Subcutaneous abdominal adipose tissue (tissue), 5 donors: ENCODE measurements around the gene BTG2.

ENCODE experiments used
- H3K27ac ChIP-seq: one replicate; pipeline ENCODE4 v1.7.0; 2013; ENCODE audit warnings: low read depth, mild to moderate bottlenecking, inconsistent platforms, low read length, moderate library complexity
- H3K27me3 ChIP-seq, 5 donors: one replicate each; pipeline ENCODE4 v1.7.0; 2013; ENCODE audit warnings: low read length in 5 of 5, inconsistent platforms in 1 of 5; ENCODE audit not compliant: control insufficient read depth in 5 of 5, insufficient read depth in 4 of 5
- H3K36me3 ChIP-seq, 5 donors: one replicate each; pipeline ENCODE4 v1.7.0; 2013; ENCODE audit warnings: low read length in 5 of 5; ENCODE audit not compliant: control insufficient read depth in 5 of 5, insufficient read depth in 5 of 5
- H3K4me1 ChIP-seq, 5 donors: one replicate each; pipeline ENCODE4 v1.7.0; 2013; ENCODE audit warnings: low read length in 5 of 5, mild to moderate bottlenecking in 3 of 5, moderate library complexity in 1 of 5; ENCODE audit not compliant: control insufficient read depth in 5 of 5, insufficient read depth in 5 of 5
- H3K4me3 ChIP-seq, 5 donors: one replicate each; pipeline ENCODE4 v1.7.0; 2013; ENCODE audit warnings: low read length in 5 of 5, low read depth in 1 of 5
- H3K9ac ChIP-seq, 5 donors: one replicate each; pipeline ENCODE4 v1.7.0; 2013; ENCODE audit warnings: low read length in 5 of 5, mild to moderate bottlenecking in 4 of 5, moderate library complexity in 3 of 5
- H3K9me3 ChIP-seq, 5 donors: one replicate each; pipeline ENCODE4 v1.7.0; 2013; ENCODE audit warnings: low read length in 5 of 5; ENCODE audit not compliant: control insufficient read depth in 5 of 5
- donor health status: healthy.
- donor health status: healthy.
- donor health status: healthy.
- donor health status: healthy.
- donor health status: healthy.

The BTG2 gene

DNA sequence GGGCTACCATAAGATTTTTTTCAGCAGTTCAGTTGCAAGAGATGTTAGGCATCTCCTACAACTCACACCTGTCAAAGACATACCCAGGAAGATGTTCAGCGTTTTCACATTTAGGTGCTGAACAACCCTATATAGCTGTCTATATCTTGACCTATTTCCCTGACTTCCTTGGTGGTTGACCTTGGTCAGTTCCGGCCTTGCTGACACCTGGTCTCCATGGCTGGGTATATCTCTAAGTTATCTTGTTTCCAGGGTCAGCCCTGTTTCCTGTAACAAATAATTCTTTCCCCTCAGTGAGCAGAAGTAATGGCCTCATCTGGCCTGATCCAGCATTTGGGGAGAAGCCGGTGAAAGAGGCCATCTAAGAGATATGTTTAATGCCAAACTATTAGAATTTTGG lies 2.4 kb upstream of the BTG2 start:
- Histone ChIP-seq H3K36me3 (peaks cover 0 to 15% (median 13%) of the 10 kb centered on the region in 5 donors), H3K9me3 (no peaks in the 10 kb centered on the region), H3K27me3 (no peaks in the 10 kb centered on the region), H3K4me1 (peaks cover 0 to 30% (median 20%) of the 10 kb centered on the region in 5 donors), H3K9ac (no peak overlapping the region), H3K27ac (no peak overlapping the region), H3K4me3 (no peak overlapping the region)

- H3K9me3 ChIP-seq: no peaks in the 10 kb centered on the region
- H3K4me3 ChIP-seq: peak overlapping the region; percentile 20 to 70 (median 67)
- peaks cover 7 to 46% (median 36%) of the 10 kb centered on the region in 5 donors for H3K4me1 ChIP-seq
- H3K36me3 ChIP-seq: peaks cover 9 to 29% (median 25%) of the 10 kb centered on the region in 5 donors
- peak overlapping the region; percentile 53 to 80 (median 75) for H3K9ac ChIP-seq
- no peaks in the 10 kb centered on the region for H3K27me3 ChIP-seq
- H3K27ac ChIP-seq: peak overlapping the region; percentile 85
Measured at GRCh38 chr1:203304391-203304918, 864 bp upstream of the BTG2 start.

- peaks cover 9 to 38% (median 25%) of the 10 kb centered on the region in 5 donors for H3K36me3 ChIP-seq
- H3K4me3 ChIP-seq: peak overlapping the region; percentile 95 to 99 (median 99)
- no peaks in the 10 kb centered on the region for H3K9me3 ChIP-seq
- H3K27ac ChIP-seq: peak overlapping the region; percentile 99
- peak overlapping the region; percentile 96 to 99 (median 99) for H3K9ac ChIP-seq
- H3K27me3 ChIP-seq: no peaks in the 10 kb centered on the region
- H3K4me1 ChIP-seq: peaks cover 7 to 57% (median 47%) of the 10 kb centered on the region in 5 donors
Measured at GRCh38 chr1:203305809-203306088, 430 bp downstream of the BTG2 start.

DNA sequence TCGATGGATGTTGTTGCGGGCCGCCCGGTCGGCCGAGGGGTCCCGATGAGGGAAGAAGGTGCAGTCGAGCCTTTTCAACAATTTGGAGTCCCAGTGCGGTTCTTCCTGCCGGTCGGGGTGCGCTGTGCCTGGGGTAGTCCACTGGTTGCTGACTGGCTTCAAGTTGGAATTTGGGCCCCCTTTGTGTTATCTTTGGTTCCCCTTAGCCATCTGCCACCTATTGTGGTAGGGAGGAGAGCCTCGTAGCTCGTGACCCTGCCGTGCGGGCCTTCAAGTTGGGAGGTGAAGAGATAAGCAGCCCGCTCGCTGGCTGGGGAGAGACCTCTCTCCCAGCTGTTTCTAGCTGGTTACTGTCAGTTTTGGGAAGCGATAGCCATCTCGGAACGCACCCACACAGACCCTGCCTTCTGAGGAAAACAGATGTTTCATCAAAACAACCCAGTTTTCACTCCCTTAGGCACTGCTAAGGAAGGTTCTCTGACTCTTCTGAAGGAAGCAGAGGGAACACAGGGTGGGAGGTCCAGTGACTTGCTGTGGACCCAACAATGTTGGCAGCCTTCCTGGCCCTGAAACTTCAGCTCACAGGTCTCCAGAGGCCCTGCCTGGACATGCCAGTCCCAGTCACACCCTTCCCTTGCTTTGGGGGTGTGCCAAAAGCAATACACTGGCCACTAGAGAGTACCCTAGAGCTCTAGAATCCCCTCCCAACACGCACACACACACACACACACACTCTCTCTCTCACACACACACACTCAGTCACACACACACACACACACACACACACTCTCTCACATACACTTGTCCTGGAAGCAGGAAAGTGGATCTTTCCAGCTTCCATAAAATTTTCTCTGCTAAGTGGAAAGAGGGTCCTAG lies 1.0 kb downstream of the BTG2 start:
- peaks cover 9 to 41% (median 25%) of the 10 kb centered on the region in 5 donors for H3K36me3 ChIP-seq
- H3K9ac ChIP-seq: peak overlapping the region; percentile 96 to 99 (median 99)
- H3K4me1 ChIP-seq: peaks cover 7 to 59% (median 47%) of the 10 kb centered on the region in 5 donors
- H3K27ac ChIP-seq: peak overlapping the region; percentile 99
- H3K4me3 ChIP-seq: peak overlapping the region; percentile 95 to 99 (median 99)
- H3K27me3 ChIP-seq: no peaks in the 10 kb centered on the region
- no peaks in the 10 kb centered on the region for H3K9me3 ChIP-seq

DNA sequence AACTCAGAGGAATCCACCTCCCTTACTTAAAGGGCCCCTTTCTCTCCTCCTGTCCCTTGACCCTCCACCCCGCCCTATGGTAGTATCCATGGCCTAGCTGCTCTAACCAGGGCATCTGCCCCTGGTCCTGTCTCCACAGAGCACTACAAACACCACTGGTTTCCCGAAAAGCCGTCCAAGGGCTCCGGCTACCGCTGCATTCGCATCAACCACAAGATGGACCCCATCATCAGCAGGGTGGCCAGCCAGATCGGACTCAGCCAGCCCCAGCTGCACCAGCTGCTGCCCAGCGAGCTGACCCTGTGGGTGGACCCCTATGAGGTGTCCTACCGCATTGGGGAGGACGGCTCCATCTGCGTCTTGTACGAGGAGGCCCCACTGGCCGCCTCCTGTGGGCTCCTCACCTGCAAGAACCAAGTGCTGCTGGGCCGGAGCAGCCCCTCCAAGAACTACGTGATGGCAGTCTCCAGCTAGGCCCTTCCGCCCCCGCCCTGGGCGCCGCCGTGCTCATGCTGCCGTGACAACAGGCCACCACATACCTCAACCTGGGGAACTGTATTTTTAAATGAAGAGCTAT lies 1.7 kb downstream of the BTG2 start:
- H3K4me1 ChIP-seq: peaks cover 7 to 59% (median 47%) of the 10 kb centered on the region in 5 donors
- H3K27ac ChIP-seq: peak overlapping the region; percentile 99
- H3K9ac ChIP-seq: peak overlapping the region; percentile 96 to 99 (median 99)
- no peaks in the 10 kb centered on the region for H3K27me3 ChIP-seq
- H3K36me3 ChIP-seq: peaks cover 9 to 41% (median 25%) of the 10 kb centered on the region in 5 donors
- peak overlapping the region; percentile 95 to 99 (median 99) for H3K4me3 ChIP-seq
- no peaks in the 10 kb centered on the region for H3K9me3 ChIP-seq

DNA sequence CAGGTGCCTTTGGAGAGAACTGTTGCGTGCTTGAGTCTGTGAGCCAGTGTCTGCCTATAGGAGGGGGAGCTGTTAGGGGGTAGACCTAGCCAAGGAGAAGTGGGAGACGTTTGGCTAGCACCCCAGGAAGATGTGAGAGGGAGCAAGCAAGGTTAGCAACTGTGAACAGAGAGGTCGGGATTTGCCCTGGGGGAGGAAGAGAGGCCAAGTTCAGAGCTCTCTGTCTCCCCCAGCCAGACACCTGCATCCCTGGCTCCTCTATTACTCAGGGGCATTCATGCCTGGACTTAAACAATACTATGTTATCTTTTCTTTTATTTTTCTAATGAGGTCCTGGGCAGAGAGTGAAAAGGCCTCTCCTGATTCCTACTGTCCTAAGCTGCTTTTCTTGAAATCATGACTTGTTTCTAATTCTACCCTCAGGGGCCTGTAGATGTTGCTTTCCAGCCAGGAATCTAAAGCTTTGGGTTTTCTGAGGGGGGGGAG lies 2.4 kb downstream of the BTG2 start:
- H3K9me3 ChIP-seq: no peaks in the 10 kb centered on the region
- H3K36me3 ChIP-seq: peaks cover 9 to 41% (median 25%) of the 10 kb centered on the region in 5 donors
- peak overlapping the region; percentile 87 to 99 (median 99) for H3K9ac ChIP-seq
- H3K4me3 ChIP-seq: peak overlapping the region; percentile 78 to 99 (median 99)
- peak overlapping the region; percentile 99 for H3K27ac ChIP-seq
- H3K27me3 ChIP-seq: no peaks in the 10 kb centered on the region
- peaks cover 7 to 59% (median 47%) of the 10 kb centered on the region in 5 donors for H3K4me1 ChIP-seq

- Histone ChIP-seq H3K27ac (peak overlapping the region; percentile 99), H3K36me3 (peaks cover 9 to 41% (median 25%) of the 10 kb centered on the region in 5 donors), H3K27me3 (no peaks in the 10 kb centered on the region), H3K9ac (peak overlapping the region; percentile 2 to 99 (median 99)), H3K9me3 (no peaks in the 10 kb centered on the region), H3K4me3 (peak overlapping the region; percentile 78 to 99 (median 99)), H3K4me1 (peaks cover 7 to 59% (median 47%) of the 10 kb centered on the region in 5 donors)
Measured at GRCh38 chr1:203308328-203308922, 3.1 kb downstream of the BTG2 start.

DNA sequence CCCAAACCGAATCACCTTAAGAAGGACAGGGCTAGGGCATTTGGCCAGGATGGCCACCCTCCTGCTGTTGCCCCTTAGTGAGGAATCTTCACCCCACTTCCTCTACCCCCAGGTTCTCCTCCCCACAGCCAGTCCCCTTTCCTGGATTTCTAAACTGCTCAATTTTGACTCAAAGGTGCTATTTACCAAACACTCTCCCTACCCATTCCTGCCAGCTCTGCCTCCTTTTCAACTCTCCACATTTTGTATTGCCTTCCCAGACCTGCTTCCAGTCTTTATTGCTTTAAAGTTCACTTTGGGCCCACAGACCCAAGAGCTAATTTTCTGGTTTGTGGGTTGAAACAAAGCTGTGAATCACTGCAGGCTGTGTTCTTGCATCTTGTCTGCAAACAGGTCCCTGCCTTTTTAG lies 3.6 kb downstream of the BTG2 start:
- peak overlapping the region; percentile 99 for H3K27ac ChIP-seq
- peak overlapping the region in 4 of 5 donors; percentile 21 to 99 (median 84) for H3K9ac ChIP-seq
- H3K4me3 ChIP-seq: peak overlapping the region; percentile 78 to 99 (median 99)

DNA sequence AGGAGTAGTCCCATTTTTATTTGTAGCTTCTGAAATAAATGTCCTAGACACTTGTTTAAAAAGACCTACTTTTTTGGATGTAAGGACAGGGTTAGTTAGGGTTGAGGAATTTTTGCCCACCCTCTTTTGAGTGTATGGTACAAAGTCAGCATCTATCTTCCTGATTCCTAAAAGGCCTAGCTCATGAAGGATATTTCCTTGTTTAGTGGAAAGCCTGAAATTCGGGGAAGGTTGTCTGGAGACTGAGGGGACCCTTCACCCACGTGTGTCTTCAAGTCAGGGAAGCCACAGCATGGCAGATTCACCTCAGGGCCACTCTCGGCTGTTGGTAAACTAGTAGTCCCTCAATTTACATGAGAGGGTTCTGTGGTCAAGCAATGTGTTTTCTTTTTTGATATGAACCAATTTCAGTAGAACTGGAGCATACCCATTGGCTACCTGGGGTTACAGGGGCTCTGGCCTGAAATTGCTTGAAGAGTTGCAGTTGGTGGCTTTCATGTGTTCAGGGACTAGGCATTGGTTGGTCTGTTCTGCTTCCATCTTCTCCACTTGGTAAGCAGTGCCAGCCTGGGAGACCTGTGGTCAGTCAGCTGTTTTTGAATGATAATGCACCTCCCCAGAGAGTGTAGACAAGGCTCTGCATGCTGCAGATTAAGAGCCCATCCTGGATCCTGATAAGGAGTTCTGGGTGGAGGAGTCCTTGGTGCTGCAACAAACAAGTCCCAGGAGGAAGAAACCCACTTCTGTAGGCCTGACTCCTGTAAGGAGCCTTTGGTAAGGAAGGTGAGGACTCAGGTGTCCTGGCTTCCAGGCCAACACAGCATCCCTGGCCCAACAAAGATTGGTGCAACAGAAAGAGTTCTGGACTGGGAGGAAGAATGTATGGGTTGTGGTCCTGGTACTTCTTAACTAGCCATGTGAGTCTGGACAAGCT lies 6.3 kb downstream of the BTG2 start:
- peaks cover 9 to 38% (median 24%) of the 10 kb centered on the region in 5 donors for H3K36me3 ChIP-seq
- H3K27ac ChIP-seq: peak overlapping the region; percentile 35
- H3K9ac ChIP-seq: no peak overlapping the region
- no peak overlapping the region for H3K4me3 ChIP-seq
- H3K9me3 ChIP-seq: no peaks in the 10 kb centered on the region
- H3K4me1 ChIP-seq: peaks cover 7 to 45% (median 44%) of the 10 kb centered on the region in 5 donors
- H3K27me3 ChIP-seq: no peaks in the 10 kb centered on the region

More for the DNA sequence above, 3.6 kb downstream of the BTG2 start:
- H3K36me3 ChIP-seq: peaks cover 9 to 41% (median 25%) of the 10 kb centered on the region in 5 donors
- H3K27me3 ChIP-seq: no peaks in the 10 kb centered on the region
- H3K9me3 ChIP-seq: no peaks in the 10 kb centered on the region
- H3K4me1 ChIP-seq: peaks cover 7 to 55% (median 47%) of the 10 kb centered on the region in 5 donors
